Activated CD4-positive, alpha-beta memory T cell treated with anti-CD3 and anti-CD28 coated beads for 36 hours (primary cell): ENCODE results near the gene MIXL1. TPM values are rescaled to one million over a fixed set of nuclear protein-coding genes. Genes with fewer than 3 reads are reported as not detected.

Source experiments
- CTCF ChIA-PET: fragments of 350-600 bp; sonication (Branson Sonifier 250); formaldehyde crosslinking; loops from one replicate; lab custom pipeline; 2021; ENCODE audit warnings: antibody characterized with exemption, inconsistent platforms; lab: Charles Lee
- POLR2A ChIA-PET: fragments of 350-600 bp; sonication (Branson Sonifier 250); formaldehyde crosslinking; loops from one replicate; lab custom pipeline; 2021; ENCODE audit warnings: antibody characterized with exemption; lab: Charles Lee
- DNase-seq: peaks from one replicate; pipeline ENCODE4 v3.0.0-alpha.2; 2020
- H3K27ac Mint-ChIP-seq: one replicate; pipeline ENCODE4 v1.8.0; 2021; ENCODE audit warnings: mixed read lengths
- H3K27me3 Mint-ChIP-seq: one replicate; pipeline ENCODE4 v1.8.0; 2021; ENCODE audit warnings: mixed read lengths
- H3K36me3 Mint-ChIP-seq: one replicate; pipeline ENCODE4 v1.8.0; 2021; ENCODE audit warnings: mixed read lengths
- H3K4me1 Mint-ChIP-seq: one replicate; pipeline ENCODE4 v1.8.0; 2021; ENCODE audit warnings: low read depth, mixed read lengths
- H3K4me3 Mint-ChIP-seq: one replicate; pipeline ENCODE4 v1.8.0; 2021; ENCODE audit warnings: mild to moderate bottlenecking, mixed read lengths
- H3K9me3 Mint-ChIP-seq: one replicate; pipeline ENCODE4 v1.8.0; 2021; ENCODE audit warnings: mixed read lengths
- intact Hi-C: fragments of 100-400 bp; cut with micrococcal nuclease; formaldehyde crosslinking; loops from one replicate; pipeline ENCODE4 v1.15.1; 2023
- total RNA-seq, 2 experiments: library from RNA; stranded (reverse); gene quantifications; one replicate each; pipeline ENCODE4 v1.2.3, GENCODE V29; 2021

MIXL1 gene
- total RNA-seq: not detected

DNA sequence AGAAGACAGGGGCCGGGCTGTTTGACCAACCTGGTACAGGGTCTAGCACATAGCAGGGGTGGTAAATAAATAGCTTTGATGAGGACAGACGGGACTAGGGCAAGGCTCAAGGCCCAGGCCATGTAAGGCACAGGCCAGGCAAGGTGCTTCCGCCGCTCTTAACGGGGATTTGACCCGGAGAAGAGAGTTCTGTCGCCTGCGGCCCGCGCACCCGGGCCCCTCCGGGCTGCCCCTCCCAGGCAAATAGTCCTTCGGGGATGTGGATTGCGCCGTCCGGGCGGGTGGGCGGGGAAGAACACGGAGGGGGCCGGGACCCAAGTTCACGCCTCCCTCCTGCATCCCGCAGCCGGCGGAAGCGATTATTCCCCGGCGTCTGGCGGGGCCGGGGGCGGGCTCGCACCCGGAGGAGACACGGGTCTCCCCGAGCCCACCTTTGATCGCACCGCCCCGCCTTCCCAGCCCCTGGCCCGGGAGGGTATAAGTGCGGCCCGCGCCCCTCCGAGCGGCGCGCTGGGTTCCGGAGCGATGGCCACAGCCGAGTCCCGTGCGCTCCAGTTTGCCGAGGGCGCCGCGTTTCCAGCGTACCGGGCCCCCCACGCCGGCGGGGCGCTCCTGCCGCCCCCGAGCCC lies at the start of gene MIXL1:
Gene MIXL1, plus strand, starts transcription at position 508 of the 629 bp plus-strand sequence. Its CDS starts 18 bp downstream, at position 526.
- intact Hi-C loops: no loop called here
- DNase-seq: no peak
- CTCF ChIA-PET: interaction anchor here (0.6 to 1.5 kb wide), 3 partner anchors 97 to 110 kb away, joined by 3 to 4 read pairs (median 4); no protein-coding TSS in a partner anchor
- Mint-ChIP-seq H3K36me3 (peaks cover 2% of the 10 kb centered on the region), H3K4me1 (peaks cover 6% of the 10 kb centered on the region), H3K4me3 (peak within 1 kb of the TSS; percentile 69), H3K27ac (no peak within 1 kb of the TSS), H3K9me3 (no peaks in the 10 kb centered on the region), H3K27me3 (peaks cover 36% of the 10 kb centered on the region)
- POLR2A ChIA-PET: no interaction called here

DNA sequence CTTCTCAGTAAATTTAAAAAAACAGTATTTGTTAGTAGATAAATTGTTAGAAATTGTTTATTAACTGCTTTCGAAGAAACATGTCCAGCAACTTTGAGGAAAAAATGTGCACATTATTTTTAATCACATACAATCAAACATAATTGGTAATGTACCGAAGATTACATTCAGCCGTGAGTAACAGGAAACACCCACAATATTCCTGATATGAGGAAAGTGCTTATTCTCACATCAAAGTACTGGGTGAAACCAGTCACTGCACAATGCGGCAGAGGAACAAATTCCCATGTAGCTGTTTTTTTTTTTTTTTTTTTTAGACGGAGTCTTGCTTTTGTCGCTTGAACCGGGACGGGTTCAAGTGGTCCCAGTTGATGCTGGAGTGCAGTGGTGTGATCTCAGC lies 46.6 kb upstream of the MIXL1 start:
- no peak overlapping the region for H3K4me3 Mint-ChIP-seq
- no peak for DNase-seq
- no peaks in the 10 kb centered on the region for H3K9me3 Mint-ChIP-seq
- intact Hi-C loops: no loop called here
- H3K27ac Mint-ChIP-seq: no peak overlapping the region
- H3K4me1 Mint-ChIP-seq: peaks cover 48% of the 10 kb centered on the region
- H3K36me3 Mint-ChIP-seq: peaks cover 14% of the 10 kb centered on the region
- no peaks in the 10 kb centered on the region for H3K27me3 Mint-ChIP-seq
- ChIA-PET CTCF (interaction anchor here (0.6 to 2.5 kb wide), 4 partner anchors 21 to 449 kb away, joined by 3 to 10 read pairs (median 3); no protein-coding TSS in a partner anchor), POLR2A (no interaction called here)

DNA sequence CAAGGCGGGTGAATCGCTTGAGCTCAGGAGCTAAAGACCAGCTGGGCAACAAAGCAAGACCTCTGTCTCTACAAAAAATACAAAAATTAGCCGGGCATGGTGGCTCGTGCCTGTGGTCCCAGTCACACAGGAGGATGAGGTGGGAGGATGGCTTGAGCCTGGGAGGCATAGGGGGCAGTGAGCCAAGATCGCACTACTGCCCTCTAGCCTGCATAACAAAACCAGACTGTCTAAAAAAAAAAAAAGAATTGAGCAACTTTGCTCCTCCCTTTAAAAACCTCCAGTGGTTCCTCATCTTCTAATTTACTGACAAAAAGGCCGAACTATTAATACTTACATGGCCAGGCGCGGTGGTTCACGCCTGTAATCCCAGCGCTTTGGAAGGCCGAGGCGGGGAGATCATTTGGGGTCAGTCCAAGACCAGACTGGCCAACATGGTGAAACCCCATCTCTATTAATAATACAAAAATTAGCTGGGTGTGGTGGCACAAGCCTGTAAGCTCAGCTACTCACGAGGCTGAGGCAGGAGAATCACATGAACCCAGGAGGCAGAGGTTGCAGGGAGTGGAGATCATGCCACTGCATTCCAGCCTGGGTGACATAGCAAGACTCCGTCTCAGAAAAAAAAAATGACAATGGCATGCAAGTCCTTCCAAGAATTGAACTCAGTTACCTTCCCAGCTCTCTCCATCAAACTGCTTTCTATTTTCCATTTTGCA lies 41.3 kb upstream of the MIXL1 start:
- CTCF ChIA-PET: interaction anchor here (0.6 to 3.1 kb wide), 3 partner anchors 14 to 57 kb away, joined by 3 to 16 read pairs (median 3); no protein-coding TSS in a partner anchor
- H3K36me3 Mint-ChIP-seq: peaks cover 23% of the 10 kb centered on the region
- no peak for DNase-seq
- H3K4me1 Mint-ChIP-seq: peaks cover 60% of the 10 kb centered on the region
- H3K27ac Mint-ChIP-seq: no peak overlapping the region
- intact Hi-C loops: loop anchor here (10.0 kb wide), 1 partner anchor 223 kb away; the partner anchor contains the start of gene PARP1
- POLR2A ChIA-PET: no interaction called here
- H3K27me3 Mint-ChIP-seq: no peaks in the 10 kb centered on the region
- H3K9me3 Mint-ChIP-seq: no peaks in the 10 kb centered on the region
- H3K4me3 Mint-ChIP-seq: no peak overlapping the region

DNA sequence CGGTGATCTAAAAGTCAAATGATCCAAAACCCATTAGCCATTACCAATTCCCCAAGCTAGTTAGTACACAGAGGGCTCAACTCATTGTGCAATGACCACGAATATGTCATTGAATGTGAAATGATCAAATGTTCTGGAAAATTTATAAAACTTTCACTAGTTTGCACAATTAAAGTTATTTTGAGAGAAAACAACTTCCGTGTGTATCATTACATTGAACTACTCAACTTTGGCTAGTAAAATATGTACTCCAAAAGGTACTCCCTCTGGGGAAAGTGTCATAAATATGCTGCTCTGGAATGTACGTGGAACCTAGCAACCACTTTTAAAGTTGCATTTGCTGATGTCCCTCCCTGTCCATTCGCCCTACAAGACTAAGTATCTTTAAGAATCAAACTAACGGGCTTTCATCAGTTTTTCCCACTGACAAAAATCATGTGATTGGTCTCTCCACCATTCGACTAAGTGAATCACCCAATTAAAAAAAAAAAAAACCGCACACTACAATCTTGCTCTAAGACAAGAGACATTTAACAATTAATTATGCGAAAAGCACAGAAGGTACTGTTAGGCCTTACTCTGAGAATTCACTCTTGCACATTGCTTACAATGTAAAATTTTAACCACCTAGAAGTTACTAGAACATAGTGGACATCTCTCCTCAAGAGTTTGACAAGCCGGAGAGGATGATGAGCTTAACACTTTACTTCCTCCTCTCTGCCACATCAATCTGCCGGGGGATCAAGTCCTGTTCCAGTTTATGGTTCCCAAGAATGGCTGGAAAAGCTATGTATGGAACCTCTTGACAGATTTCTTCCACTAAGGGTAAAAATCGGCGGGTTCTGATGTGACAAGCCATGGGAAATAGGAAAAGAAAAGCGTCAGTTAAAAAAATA lies 38.1 kb upstream of the MIXL1 start:
- DNase-seq: no peak
- Mint-ChIP-seq H3K4me1 (peaks cover 41% of the 10 kb centered on the region), H3K4me3 (peak overlapping the region; percentile 93), H3K27me3 (no peaks in the 10 kb centered on the region), H3K9me3 (no peaks in the 10 kb centered on the region), H3K36me3 (peaks cover 14% of the 10 kb centered on the region), H3K27ac (peak overlapping the region; percentile 81)
- POLR2A ChIA-PET: interaction anchor here (1.3 kb wide), 1 partner anchor 123 kb away, joined by 4 read pairs; the partner anchor contains the start of gene H3-3A
- intact Hi-C loops: loop anchor here (1.0 to 10.0 kb wide), 6 partner anchors 61 to 719 kb away; partner anchors contain the start of genes PARP1 and SDE2
- CTCF ChIA-PET: interaction anchor here (0.6 to 2.5 kb wide), 4 partner anchors 12 to 148 kb away, joined by 3 to 19 read pairs (median 10); no protein-coding TSS in a partner anchor

DNA sequence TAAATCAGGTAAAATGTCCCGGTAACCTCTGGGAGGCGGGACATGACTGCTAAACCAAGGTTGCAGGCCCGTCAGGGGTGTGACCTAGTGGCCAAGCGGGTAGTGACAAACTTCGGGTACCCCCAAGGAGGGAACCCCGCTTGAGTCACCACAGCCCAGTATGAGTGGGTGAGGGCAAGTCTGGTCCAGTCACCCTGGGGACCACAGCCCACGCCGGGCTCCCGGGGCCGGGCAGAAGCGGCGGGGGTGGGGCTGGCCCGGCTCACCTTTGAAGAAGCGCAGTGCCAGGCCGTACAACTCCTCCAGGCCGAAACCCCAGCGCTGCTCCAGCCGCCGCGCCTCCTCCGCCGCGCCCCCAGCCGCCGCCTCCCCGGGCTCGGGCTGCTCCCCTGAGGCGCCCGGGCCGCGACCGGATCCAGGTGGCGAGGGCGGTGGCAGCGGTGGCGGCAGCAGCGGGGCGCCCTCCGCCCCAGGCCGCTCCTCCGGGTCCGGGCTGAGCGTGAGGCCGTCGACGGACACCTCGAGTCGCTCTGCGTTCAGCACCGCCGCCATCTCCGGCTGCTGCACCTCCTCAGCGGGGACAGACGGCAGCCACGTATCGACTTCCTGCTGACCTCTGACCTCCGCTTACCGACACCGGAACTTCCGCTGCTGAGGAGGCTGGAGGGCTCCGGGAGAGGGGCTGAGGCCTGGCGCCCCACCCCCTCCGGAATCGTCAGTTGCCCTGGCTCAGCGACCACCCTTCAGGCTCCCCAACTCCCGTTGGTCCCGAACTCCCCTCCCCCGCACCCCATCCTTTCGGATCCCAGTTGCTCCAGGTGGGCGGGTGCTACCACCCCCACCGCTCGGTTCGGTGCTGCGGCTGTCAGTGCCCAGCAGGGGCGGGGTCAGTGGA lies 37.1 kb upstream of the MIXL1 start, which contains the start of gene ACBD3:
Gene ACBD3, minus strand, starts transcription at position 618 of the 895 bp plus-strand sequence. Its CDS starts 66 bp downstream, at position 552.
- H3K27me3 Mint-ChIP-seq: no peaks in the 10 kb centered on the region
- H3K4me1 Mint-ChIP-seq: peaks cover 34% of the 10 kb centered on the region
- CTCF ChIA-PET: interaction anchor here (1.0 to 2.5 kb wide), 4 partner anchors 11 to 147 kb away, joined by 3 to 19 read pairs (median 10); no protein-coding TSS in a partner anchor
- H3K9me3 Mint-ChIP-seq: no peaks in the 10 kb centered on the region
- POLR2A ChIA-PET: interaction anchor here (1.0 kb wide), 2 partner anchors 123 to 222 kb away, joined by 3 read pairs; partner anchors contain the start of genes LIN9 and PARP1
- intact Hi-C loops: loop anchor here (1.0 to 10.0 kb wide), 5 partner anchors 122 to 720 kb away; partner anchors contain the start of genes PARP1 and SDE2
- peak within 1 kb of the TSS; percentile 93 for H3K4me3 Mint-ChIP-seq
- DNase-seq: peak; percentile 91
- peak within 1 kb of the TSS; percentile 91 for H3K27ac Mint-ChIP-seq
- H3K36me3 Mint-ChIP-seq: peaks cover 13% of the 10 kb centered on the region

DNA sequence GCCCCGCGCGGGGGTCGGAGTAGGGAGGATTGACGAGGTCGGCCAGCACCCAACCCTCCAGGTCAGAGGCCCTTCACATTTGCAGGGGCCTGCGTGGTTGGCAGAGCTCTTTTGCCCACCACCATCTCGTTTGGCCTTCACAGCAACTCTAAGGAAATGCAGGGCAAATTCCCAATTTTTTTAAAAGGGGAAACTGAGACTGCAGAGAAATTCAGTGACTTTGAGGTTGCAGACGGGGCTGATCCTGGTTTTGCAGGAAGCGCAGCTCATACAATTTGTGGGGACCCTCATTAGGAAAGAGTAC lies 36.5 kb upstream of the MIXL1 start:
- Mint-ChIP-seq H3K36me3 (peaks cover 12% of the 10 kb centered on the region), H3K9me3 (no peaks in the 10 kb centered on the region), H3K4me3 (peak overlapping the region; percentile 90), H3K27me3 (no peaks in the 10 kb centered on the region), H3K27ac (peak overlapping the region; percentile 91), H3K4me1 (peaks cover 29% of the 10 kb centered on the region)
- no peak for DNase-seq
- POLR2A ChIA-PET: interaction anchor here (1.0 kb wide), 2 partner anchors 122 to 221 kb away, joined by 3 read pairs; partner anchors contain the start of genes LIN9 and PARP1
- intact Hi-C loops: loop anchor here (2.0 to 10.0 kb wide), 4 partner anchors 145 to 720 kb away; partner anchors contain the start of genes PARP1 and SDE2
- CTCF ChIA-PET: interaction anchor here (1.1 kb wide), 1 partner anchor 61 kb away, joined by 3 read pairs; no protein-coding TSS in a partner anchor

DNA sequence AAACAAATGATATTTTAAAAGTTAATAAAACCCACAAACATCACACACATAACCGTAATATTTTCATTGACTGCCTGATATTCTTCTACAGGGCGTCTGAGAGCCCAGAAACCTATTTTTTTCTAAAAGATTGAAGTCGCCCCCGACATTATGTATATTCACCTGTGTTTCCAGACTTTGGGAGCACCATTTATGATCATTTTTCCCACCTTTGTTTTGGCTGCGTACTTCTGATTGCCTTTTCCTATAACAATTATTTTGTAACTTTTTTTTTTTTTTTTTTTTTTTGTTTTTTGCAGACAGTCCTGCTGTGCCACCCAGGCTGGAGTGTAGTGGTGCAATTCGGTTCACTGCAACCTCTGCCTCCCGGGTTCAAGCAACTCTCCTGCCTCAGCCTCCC lies 36.1 kb upstream of the MIXL1 start:
- no peak for DNase-seq
- Mint-ChIP-seq H3K27ac (peak overlapping the region; percentile 91), H3K27me3 (no peaks in the 10 kb centered on the region), H3K4me1 (peaks cover 26% of the 10 kb centered on the region), H3K36me3 (peaks cover 9% of the 10 kb centered on the region), H3K9me3 (no peaks in the 10 kb centered on the region), H3K4me3 (peak overlapping the region; percentile 90)
- ChIA-PET POLR2A (interaction anchor here (1.0 kb wide), 2 partner anchors 122 to 221 kb away, joined by 3 read pairs; partner anchors contain the start of genes LIN9 and PARP1), CTCF (interaction anchor here (1.1 kb wide), 1 partner anchor 62 kb away, joined by 3 read pairs; no protein-coding TSS in a partner anchor)
- intact Hi-C loops: loop anchor here (2.0 to 10.0 kb wide), 4 partner anchors 145 to 721 kb away; partner anchors contain the start of genes PARP1 and SDE2

DNA sequence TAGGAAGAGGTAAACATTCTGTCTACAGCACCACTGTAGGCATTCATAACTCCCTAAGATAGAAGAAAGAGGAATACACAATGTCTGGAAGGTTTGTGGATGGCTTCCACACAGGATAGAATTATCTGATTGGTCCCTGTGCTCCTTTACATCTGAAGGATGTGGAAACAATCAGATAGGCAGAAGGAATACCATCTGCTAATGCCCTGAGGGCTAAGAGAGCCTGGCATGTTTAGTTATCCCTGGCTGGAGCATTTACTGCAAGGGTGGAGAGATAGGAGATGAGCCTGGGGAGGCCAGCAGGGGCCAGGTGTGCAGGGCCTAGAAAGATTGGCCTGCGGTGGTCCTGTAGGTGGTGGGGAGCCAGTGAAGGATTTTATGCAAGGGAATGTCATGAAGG lies 28.3 kb upstream of the MIXL1 start:
- ChIA-PET POLR2A (no interaction called here), CTCF (interaction anchor here (0.7 to 11.5 kb wide), 2 partner anchors 69 to 138 kb away, joined by 3 to 259 read pairs; no protein-coding TSS in a partner anchor)
- no peak overlapping the region for H3K27ac Mint-ChIP-seq
- no peak overlapping the region for H3K4me3 Mint-ChIP-seq
- no peaks in the 10 kb centered on the region for H3K36me3 Mint-ChIP-seq
- no peak for DNase-seq
- peaks cover 2% of the 10 kb centered on the region for H3K4me1 Mint-ChIP-seq
- peaks cover 3% of the 10 kb centered on the region for H3K27me3 Mint-ChIP-seq
- no peaks in the 10 kb centered on the region for H3K9me3 Mint-ChIP-seq
- intact Hi-C loops: loop anchor here (5.0 kb wide), 1 partner anchor 233 kb away; no protein-coding TSS in a partner anchor

DNA sequence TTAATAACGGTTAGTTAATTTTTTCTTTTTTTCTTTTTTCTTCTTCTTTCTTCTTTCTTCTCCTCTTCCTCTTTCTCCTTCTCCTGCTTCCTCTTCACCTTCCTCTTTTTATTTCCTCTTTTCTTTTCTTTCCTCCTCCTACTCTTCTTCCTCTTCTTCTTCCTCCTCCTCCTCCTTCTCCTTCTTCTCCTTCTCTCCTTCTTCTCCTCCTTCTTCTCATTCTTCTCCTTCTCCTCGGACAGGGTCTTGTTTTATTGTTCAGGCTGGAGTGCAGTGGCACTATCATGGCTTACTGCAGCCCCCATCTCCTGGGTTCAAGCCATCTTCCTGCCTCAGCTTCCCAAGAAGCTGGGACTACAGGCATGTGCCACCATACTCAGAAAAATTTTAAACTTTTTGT lies 23.5 kb upstream of the MIXL1 start:
- Mint-ChIP-seq H3K27me3 (peaks cover 5% of the 10 kb centered on the region), H3K27ac (no peak overlapping the region), H3K4me3 (no peak overlapping the region), H3K36me3 (no peaks in the 10 kb centered on the region), H3K4me1 (peaks cover 2% of the 10 kb centered on the region), H3K9me3 (no peaks in the 10 kb centered on the region)
- POLR2A ChIA-PET: no interaction called here
- no peak for DNase-seq
- intact Hi-C loops: loop anchor here (5.0 kb wide), 1 partner anchor 238 kb away; no protein-coding TSS in a partner anchor
- CTCF ChIA-PET: interaction anchor here (11.5 kb wide), 1 partner anchor 74 kb away, joined by 259 read pairs; no protein-coding TSS in a partner anchor
